VCaP (cell line): Measurements from ENCODE around the gene POLA1.

ENCODE experiments used
- H3K27ac ChIP-seq: fragments of 450-650 bp; 2 replicates; pipeline ENCODE4 v1.5.1; 2017
- CTCF ChIP-seq: fragments of 450-650 bp; conservative IDR thresholded peaks from 2 replicates; pipeline ENCODE4 v1.5.1; 2017; ENCODE audit warnings: mild to moderate bottlenecking, moderate library complexity

POLA1 gene

GRCh38 chrX:24946369-24946768 is 252.7 kb downstream of the POLA1 start:
- no peak overlapping the region for H3K27ac ChIP-seq
- TF ChIP-seq CTCF = no peak

- TF ChIP-seq CTCF = no peak
- no peak overlapping the region for H3K27ac ChIP-seq
These were observed 261.0 kb downstream of the POLA1 start for GRCh38 chrX:24954732-24955131.

- TF ChIP-seq CTCF = no peak
- H3K27ac ChIP-seq = no peak overlapping the region
These were observed 261.7 kb downstream of the POLA1 start for GRCh38 chrX:24955372-24955930.

- no peak for TF ChIP-seq CTCF
- no peak overlapping the region for H3K27ac ChIP-seq
These were observed 263.1 kb downstream of the POLA1 start for GRCh38 chrX:24956828-24957227.

GRCh38 chrX:24961809-24962208 is 268.1 kb downstream of the POLA1 start:
- no peak overlapping the region for H3K27ac ChIP-seq
- no peak for TF ChIP-seq CTCF

GRCh38 chrX:24963823-24964222 is 270.1 kb downstream of the POLA1 start:
- no peak for TF ChIP-seq CTCF
- H3K27ac ChIP-seq = no peak overlapping the region

GRCh38 chrX:24965372-24965771 is 271.7 kb downstream of the POLA1 start:
- TF ChIP-seq CTCF = no peak
- H3K27ac ChIP-seq = no peak overlapping the region

- no peak overlapping the region for H3K27ac ChIP-seq
- no peak for TF ChIP-seq CTCF
These were observed 276.1 kb downstream of the POLA1 start for GRCh38 chrX:24969812-24970211.
